Suppressor macrophage treated with lipopolysaccharide for 1 hour (primary cell): ENCODE measurements around the gene CBLC.

Experiments
- DNase-seq, 3 donors: peaks; one replicate each; pipeline ENCODE4 v3.0.0-alpha.2; 2020 to 2022

CBLC gene

GRCh38 chr19:44746946-44747738 is 30.5 kb upstream of the CBLC start:
- DNase-seq: peak; percentile 97 to 100 (median 98)

- peak; percentile 75 to 88 (median 87) for DNase-seq
These were observed 29.8 kb upstream of the CBLC start for GRCh38 chr19:44747739-44748425.

GRCh38 chr19:44748426-44749254 is 29.1 kb upstream of the CBLC start, which contains the start of gene BCL3:
TSS of gene BCL3 (plus strand) at chr19:44748708. CDS start at chr19:44748791, 83 bp downstream.
- DNase-seq: peak; percentile 73 to 94 (median 83)

- DNase-seq: peak in 2 of 3 donors; percentile 46 to 48
These were observed 28.4 kb upstream of the CBLC start for GRCh38 chr19:44749292-44749691.

GRCh38 chr19:44749994-44750393 is 27.7 kb upstream of the CBLC start:
- DNase-seq: no peak

DNA sequence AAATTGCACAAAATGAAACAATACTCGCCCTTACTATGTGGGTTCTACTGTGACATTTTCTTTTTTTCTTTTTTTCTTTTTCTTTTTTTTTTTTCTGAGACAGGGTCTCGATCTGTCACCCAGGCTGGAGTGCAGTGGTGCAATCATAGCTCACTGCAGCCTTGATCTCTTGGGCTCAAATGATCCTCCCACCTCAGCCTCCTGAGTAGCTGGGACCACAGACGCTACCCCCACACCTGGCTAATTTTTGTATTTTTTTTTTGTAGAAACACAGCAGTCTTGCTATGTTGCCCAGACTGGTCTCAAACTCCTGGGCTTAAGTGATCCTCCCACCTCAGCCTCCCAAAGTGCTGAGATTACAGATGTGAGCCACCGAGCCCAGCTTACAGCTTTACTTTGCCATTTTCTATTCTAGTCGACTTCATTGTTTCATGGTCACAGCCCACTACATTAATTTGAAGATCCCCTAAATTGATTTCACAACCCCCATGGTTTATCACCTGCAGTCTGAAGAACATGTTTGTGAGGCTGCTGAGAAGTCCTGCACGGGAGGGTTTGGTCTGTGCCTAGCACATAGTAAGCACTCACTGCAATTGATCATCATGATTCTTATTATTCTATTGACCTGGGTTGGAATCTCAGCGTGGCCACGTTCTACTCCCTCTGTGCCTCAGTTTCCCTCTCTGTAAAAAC is 25.4 kb upstream of the CBLC start:
- DNase-seq: no peak

DNA sequence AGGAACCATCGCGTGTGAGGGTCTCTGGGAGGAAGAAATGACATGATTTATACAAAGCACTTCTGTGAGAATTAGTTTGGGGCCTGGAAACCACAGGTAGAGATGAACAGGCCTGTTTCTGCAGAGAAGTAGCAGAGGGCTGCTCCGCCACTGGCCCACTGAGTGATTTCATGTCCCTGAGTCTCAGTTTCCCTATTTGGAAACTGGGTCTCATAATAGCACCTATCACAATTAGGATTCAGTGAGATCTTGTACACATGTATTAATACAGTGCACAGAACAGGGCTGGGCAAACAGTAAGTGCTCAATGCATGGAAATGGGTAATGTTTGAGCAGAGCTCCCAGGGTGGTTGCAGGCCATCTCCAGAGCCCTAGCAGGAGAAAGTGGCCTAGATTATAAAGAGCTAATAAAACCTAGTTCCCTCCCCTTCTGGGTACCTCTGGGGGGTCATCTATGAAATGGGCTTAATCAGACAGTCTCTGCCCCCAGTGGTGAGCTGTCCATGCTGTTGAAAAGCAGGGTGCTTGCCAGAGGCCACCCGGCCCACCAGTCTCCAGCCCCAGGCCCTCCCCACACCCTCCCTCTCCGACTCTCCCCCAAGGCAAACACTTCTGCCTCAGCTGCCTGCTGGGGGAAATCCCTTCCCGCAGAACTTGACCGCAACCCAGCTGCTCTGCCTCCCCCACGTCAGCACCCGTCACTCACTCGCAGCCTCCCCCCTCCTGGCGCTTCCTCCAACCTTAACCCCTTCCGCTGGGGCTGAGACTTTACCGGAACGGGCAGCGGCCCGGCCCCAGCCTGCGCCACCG is 24.7 kb upstream of the CBLC start:
- DNase-seq: peak; percentile 95 to 97 (median 96)

DNA sequence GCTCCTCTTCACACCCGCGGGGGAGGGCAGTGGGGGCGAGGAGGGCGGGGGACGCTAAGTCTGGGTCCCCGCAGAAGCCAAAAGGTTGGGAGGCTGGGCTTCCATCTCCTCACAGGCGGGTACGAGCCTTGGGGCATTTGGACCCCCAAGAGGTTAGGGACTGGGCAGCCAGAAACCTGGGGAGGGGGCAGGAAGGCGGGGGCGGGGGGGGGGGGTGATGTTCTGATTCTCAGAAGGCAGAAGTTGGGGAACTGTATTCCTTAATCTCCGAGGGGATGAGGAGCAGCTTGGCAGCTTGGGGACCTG is 24.1 kb upstream of the CBLC start:
- no peak for DNase-seq

DNA sequence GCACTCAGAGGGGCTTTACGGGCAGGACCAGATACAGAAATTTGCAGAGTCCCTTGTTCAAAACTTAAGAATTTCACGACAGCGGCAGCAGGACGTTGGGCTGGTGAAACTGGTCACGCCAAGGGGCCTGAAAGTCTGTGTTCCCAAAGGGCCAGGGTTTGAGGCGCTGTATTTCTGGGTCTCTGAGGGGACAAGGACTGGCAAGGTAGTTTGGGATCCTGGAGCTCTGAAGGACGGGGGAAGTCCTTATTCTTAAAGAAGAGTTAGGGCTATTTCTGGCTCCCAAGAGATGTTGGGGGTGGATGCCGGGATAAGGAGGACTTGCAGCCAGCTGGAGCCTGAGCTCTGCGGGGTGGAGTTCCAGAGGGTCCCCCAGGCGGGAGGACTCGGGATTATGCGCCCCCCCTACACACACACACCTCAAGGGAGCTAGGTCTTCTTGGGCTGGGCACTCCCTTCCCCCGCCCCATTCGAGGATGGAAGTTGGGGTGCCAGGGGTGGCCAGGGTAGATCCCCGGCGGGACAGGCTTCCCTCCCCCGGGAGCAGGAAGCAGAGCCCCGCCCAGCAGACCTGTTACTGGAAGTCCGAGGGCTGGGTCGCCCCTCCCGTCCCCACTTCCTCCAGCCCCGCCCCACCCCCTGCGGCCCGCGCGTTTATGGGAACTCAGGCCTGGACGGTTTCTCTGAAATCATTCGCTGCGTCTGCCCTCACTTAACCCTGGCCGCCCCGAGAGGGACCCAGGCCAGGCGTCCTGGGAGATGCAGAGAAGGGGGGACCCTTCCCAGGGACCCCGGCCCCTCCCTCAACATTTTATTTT is 23.5 kb upstream of the CBLC start:
- peak; percentile 90 to 97 (median 96) for DNase-seq

DNA sequence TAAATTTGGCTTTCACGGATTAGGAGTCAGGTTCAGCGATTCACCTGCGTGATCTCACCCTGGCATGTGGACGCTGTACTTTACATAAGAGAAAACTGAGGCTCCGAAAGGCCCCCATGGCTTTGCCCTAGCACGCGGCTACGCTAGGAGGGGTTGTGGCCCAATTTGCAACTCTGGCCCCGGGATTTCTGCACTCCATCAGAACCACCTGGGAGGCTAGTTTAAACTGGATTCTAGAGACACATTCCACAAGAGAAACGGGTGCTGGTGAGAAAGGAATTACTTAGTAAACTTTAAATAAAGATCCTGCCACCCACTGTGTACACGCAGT is 23.0 kb upstream of the CBLC start:
- no peak for DNase-seq

GRCh38 chr19:44755219-44755618 is 22.5 kb upstream of the CBLC start:
- DNase-seq: peak in 1 of 3 donors; percentile 68

DNA sequence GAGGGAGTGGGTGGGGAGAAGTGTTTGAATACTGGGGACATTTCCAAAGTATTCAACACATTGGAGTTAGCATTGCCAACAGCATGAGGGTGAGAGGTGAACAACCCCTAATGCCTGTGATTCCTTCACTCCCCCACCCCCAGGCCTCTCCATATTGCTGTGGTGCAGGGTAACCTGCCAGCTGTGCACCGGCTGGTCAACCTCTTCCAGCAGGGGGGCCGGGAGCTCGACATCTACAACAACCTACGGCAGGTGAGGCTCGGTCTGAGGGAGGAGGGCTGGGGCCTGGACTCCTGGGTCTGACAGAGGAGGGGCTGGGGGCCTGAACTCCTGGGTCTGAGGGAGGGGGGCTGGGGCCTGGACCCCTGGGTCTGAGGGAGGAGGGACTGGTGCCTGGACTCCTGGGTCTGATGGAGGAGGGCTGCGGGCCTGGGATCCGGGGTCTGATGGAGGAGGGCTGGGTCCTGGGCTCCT is 21.6 kb upstream of the CBLC start:
- peak in 1 of 3 donors; percentile 0 for DNase-seq

DNA sequence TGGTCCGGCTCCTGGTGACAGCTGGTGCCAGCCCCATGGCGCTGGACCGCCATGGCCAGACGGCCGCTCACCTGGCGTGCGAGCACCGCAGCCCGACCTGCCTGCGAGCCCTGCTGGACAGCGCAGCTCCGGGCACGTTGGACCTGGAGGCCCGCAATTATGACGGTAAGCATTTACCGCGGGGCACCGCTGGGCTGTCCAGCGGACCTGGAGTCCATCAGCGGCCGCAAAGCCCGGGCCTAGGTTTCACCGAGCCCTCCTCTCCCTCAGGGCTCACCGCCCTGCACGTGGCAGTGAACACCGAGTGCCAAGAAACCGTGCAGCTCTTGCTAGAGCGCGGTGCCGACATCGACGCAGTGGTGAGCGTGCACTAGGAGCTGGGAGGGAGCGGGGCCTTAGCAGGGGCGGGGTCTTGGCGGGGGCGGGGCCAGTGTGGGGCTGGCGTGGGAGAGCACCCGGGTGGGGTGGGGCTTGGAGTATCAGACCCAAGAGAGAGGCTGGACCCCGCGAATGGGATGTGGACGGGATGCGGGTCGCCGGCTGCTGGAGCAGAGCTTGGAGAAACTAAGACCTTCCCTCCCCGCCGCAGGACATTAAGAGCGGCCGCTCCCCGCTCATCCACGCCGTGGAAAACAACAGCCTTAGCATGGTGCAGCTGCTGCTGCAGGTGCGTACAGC is 20.5 kb upstream of the CBLC start:
- peak in 1 of 3 donors; percentile 0 for DNase-seq

DNA sequence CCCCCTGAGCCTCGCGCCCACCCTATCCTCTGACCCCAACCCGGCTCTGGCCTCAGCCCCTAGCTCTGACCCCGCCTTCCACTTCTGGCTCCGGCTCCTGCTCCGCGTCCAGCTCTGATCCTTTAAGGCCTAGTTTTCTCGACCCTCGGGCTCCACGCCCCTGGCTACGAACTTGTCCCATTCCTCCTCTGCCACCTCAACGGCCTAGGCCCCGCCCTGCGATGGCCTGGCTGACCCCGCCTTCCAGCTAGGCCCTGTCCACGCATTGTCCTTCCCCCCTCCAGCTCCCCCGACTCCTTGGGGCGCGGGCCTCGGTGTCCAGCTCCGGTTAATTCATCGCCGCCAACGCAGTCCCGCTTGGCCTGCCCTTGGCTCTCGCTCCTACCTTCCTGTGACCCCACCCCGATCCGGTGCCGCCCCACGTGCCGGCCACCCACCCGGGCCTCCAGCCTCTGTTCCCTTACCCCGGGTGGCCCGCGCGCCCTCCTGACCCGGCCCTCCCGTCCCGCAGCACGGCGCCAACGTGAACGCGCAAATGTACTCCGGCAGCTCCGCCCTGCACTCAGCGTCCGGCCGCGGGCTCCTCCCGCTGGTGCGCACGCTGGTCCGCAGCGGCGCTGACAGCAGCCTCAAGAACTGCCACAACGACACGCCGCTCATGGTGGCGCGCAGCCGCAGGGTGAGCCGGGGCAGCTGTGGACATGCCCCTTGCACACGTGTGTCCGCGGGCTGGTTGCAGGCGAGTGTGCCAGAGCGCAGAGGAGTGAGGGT is 19.8 kb upstream of the CBLC start:
- peak in 1 of 3 donors; percentile 1 for DNase-seq

GRCh38 chr19:44758596-44758995 is 19.1 kb upstream of the CBLC start:
- DNase-seq: peak in 1 of 3 donors; percentile 5

DNA sequence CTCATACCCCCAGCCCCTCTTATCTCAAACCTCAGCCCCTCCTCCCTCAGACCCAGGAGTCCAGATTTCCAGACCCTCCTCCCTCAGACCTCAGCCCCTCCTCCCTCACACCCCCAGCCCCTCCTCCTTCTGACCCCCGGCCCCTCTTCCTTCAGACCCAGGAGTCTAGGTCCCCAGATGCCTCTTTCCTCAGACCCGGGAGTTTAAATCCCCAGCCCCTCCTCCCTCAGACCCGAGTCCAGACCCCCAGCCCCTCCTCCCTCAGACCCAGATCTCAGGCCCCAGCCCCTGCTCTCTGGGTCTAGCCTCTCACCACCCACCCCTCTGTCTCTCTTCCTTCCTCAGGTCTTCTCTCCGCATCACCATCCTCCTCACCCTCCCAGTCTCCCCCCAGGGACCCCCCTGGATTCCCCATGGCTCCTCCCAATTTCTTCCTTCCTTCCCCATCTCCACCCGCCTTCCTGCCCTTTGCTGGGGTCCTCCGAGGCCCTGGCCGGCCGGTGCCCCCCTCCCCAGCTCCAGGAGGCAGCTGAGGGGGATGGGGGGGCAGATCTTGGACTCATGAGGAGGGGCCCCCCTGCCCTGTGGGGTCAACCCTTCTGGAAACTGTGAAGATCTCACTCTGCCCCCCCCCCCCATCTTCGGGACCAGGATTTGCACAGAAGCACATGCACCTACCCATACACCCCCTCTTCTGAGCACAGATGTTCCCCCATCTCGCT is 18.4 kb upstream of the CBLC start:
- DNase-seq: peak in 1 of 3 donors; percentile 1

DNA sequence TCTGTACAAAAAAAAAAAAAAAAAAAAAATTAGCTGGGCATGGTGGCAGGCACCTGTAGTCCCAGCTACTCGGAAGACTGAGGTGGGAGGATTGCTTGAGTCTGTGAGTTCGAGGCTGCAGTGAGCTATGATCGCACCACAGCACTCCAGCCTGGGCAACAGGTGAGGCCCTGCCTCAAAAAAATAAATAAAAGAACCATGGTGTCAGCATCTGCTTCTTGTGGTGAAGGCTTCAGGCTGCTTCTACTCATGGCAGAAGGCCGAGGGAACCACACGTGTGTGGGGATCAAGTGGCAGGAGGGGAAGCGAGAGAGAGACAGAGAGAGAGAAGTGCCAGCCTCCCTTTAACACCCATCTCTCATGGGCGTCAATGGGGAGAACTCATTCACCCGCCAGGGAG is 15.7 kb upstream of the CBLC start:
- DNase-seq: peak in 1 of 3 donors; percentile 1

DNA sequence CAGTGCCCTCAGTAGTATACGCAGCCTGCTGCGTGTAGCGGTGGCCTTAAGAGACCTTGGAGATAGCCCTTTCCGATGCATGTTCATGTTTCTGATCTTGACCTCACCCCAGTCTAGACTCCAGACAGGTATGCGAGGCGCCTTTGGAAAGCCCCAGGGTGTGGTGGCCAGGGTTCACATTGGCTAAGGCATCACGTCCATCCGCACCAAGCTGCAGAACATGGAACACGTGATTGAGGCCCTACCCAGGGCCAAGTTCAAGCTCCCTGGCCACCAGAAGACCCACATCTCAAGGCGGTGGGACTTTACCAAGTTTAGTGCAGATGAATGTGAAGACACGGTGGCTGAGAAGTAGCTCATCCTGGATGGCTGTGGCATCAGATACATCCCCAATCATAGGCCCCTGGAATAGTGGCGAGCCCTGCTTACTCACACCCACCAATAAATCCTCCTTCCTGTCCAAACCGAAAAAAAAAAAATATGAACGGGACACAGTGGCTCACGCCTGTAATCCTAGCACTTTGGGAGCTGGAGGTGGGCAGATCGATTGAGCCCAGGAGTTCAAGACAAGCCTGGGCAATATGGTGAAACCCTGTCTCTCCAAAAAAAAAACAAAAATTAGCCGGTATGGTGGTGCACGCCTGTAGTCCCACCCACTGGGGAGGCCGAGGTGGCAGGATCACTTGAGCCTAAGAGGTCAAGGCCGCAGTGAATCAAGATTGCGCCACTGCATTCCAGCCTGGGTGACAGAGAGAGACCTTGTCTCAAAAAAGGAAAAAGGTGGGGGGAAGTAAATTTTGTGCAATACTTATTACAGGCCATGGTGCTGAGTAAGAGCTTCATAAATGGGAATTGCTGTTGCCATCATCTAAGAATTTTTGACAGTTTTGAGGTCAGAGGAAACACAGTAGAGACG is 12.4 kb upstream of the CBLC start:
- peak; percentile 79 to 93 (median 88) for DNase-seq
